Activated naive CD8-positive, alpha-beta T cell treated with anti-CD3 and anti-CD28 coated beads, Interleukin-2, amount 10 ng/mL, durations not matched to agents 7 days and 5 days (primary cell): ENCODE results near the gene MAPK1. TPM values are rescaled to one million over a fixed set of nuclear protein-coding genes. Genes with fewer than 3 reads are reported as not detected.
"Not testable (repeated sequence)": the region's sequence is repeated elsewhere in the genome, so short reads cannot be mapped to it uniquely, and the experiment has no call there.

ENCODE experiments used
- ATAC-seq: fragments of 150-1000 bp; cut with Tn5 transposase; one replicate; pipeline ENCODE4 v1.10.0; 2021; ENCODE audit warnings: low read depth, moderate library complexity
- POLR2A ChIA-PET: fragments of 350-600 bp; sonication (Branson Sonifier 250); formaldehyde crosslinking; loops from one replicate; lab custom pipeline; 2021; ENCODE audit warnings: antibody characterized with exemption; lab: Charles Lee
- DNase-seq: peaks from one replicate; pipeline ENCODE4 v3.0.0; 2021
- H3K27ac Mint-ChIP-seq: one replicate; pipeline ENCODE4 v1.8.0; 2022; ENCODE audit warnings: mild to moderate bottlenecking, mixed read lengths
- H3K27me3 Mint-ChIP-seq: one replicate; pipeline ENCODE4 v1.8.0; 2022; ENCODE audit warnings: mild to moderate bottlenecking, moderate library complexity, mixed read lengths
- H3K36me3 Mint-ChIP-seq: one replicate; pipeline ENCODE4 v1.8.0; 2021; ENCODE audit warnings: mild to moderate bottlenecking, mixed read lengths
- H3K4me1 Mint-ChIP-seq: one replicate; pipeline ENCODE4 v1.8.0; 2021; ENCODE audit warnings: mixed read lengths
- H3K4me3 Mint-ChIP-seq: one replicate; pipeline ENCODE4 v1.8.0; 2022; ENCODE audit warnings: mild to moderate bottlenecking, moderate library complexity, mixed read lengths
- H3K9me3 Mint-ChIP-seq: one replicate; pipeline ENCODE4 v1.8.0; 2021; ENCODE audit warnings: mixed read lengths
- total RNA-seq, 2 experiments: library from RNA; stranded (reverse); gene quantifications; one replicate each; pipeline ENCODE4 v1.2.3, GENCODE V29; 2021

Gene MAPK1
- total RNA-seq, 2 experiments from 2014 or later: 126 to 131 TPM

- ATAC-seq (peak; percentile 97), DNase-seq (peak; percentile 99)
- peaks cover 20% of the 10 kb centered on the region for H3K4me1 Mint-ChIP-seq
- peak within 1 kb of the TSS; percentile 89 for H3K4me3 Mint-ChIP-seq
- H3K36me3 Mint-ChIP-seq: no peaks in the 10 kb centered on the region
- no peaks in the 10 kb centered on the region for H3K9me3 Mint-ChIP-seq
- H3K27ac Mint-ChIP-seq: peak within 1 kb of the TSS; percentile 84
- POLR2A ChIA-PET: interaction anchor here (0.6 to 2.2 kb wide), 16 partner anchors 9 to 247 kb away, joined by 3 to 8 read pairs (median 4); partner anchors contain the start of genes PPIL2 and TOP3B
- H3K27me3 Mint-ChIP-seq: peaks cover 42% of the 10 kb centered on the region
Observed at GRCh38 chr22:21735200-21736083, 132.0 kb downstream of the MAPK1 start, which contains the start of gene YPEL1. Gene YPEL1 (minus strand): TSS chr22:21735794. CDS start chr22:21710744, 25,050 bp downstream.

- POLR2A ChIA-PET: interaction anchor here (0.7 to 2.2 kb wide), 6 partner anchors 28 to 203 kb away, joined by 3 to 7 read pairs (median 4); partner anchors contain the start of gene PPIL2
- DNase-seq (no peak), ATAC-seq (no peak)
- peaks cover 35% of the 10 kb centered on the region for H3K27me3 Mint-ChIP-seq
- peaks cover 20% of the 10 kb centered on the region for H3K4me1 Mint-ChIP-seq
- H3K4me3 Mint-ChIP-seq: peak overlapping the region; percentile 89
- peak overlapping the region; percentile 84 for H3K27ac Mint-ChIP-seq
- H3K36me3 Mint-ChIP-seq: no peaks in the 10 kb centered on the region
- no peaks in the 10 kb centered on the region for H3K9me3 Mint-ChIP-seq
Observed at GRCh38 chr22:21734540-21735199, 132.8 kb downstream of the MAPK1 start.

- Mint-ChIP-seq H3K4me3 (no peak overlapping the region), H3K4me1 (peaks cover 22% of the 10 kb centered on the region), H3K27ac (no peak overlapping the region), H3K36me3 (no peaks in the 10 kb centered on the region), H3K9me3 (no peaks in the 10 kb centered on the region), H3K27me3 (peaks cover 16% of the 10 kb centered on the region)
- ATAC-seq: no peak
- DNase-seq: no peak
- POLR2A ChIA-PET: no interaction called here
Observed at GRCh38 chr22:21731503-21731902, 135.9 kb downstream of the MAPK1 start.

- Mint-ChIP-seq H3K4me1 (peaks cover 22% of the 10 kb centered on the region), H3K27ac (no peak overlapping the region), H3K36me3 (no peaks in the 10 kb centered on the region), H3K9me3 (no peaks in the 10 kb centered on the region), H3K27me3 (peaks cover 16% of the 10 kb centered on the region), H3K4me3 (no peak overlapping the region)
- ATAC-seq: no peak
- POLR2A ChIA-PET: no interaction called here
- DNase-seq: no peak
Observed at GRCh38 chr22:21730535-21731308, 136.7 kb downstream of the MAPK1 start.

GRCh38 chr22:21729184-21729583, 138.3 kb downstream of the MAPK1 start:
- ATAC-seq, H3K27ac Mint-ChIP-seq, H3K36me3 Mint-ChIP-seq, DNase-seq, H3K9me3 Mint-ChIP-seq, H3K4me3 Mint-ChIP-seq, POLR2A ChIA-PET: not testable (repeated sequence)
- H3K4me1 Mint-ChIP-seq: peaks cover 13% of the 10 kb centered on the region
- H3K27me3 Mint-ChIP-seq: peaks cover 16% of the 10 kb centered on the region

GRCh38 chr22:21728270-21728669, 139.2 kb downstream of the MAPK1 start:
- POLR2A ChIA-PET: interaction anchor here (0.6 kb wide), 1 partner anchor 91 kb away, joined by 3 read pairs; no protein-coding TSS in a partner anchor
- no peak overlapping the region for H3K27ac Mint-ChIP-seq
- ATAC-seq (no peak), DNase-seq (no peak)
- H3K9me3 Mint-ChIP-seq: no peaks in the 10 kb centered on the region
- H3K4me1 Mint-ChIP-seq: peaks cover 6% of the 10 kb centered on the region
- H3K27me3 Mint-ChIP-seq: peaks cover 7% of the 10 kb centered on the region
- no peaks in the 10 kb centered on the region for H3K36me3 Mint-ChIP-seq
- H3K4me3 Mint-ChIP-seq: no peak overlapping the region

GRCh38 chr22:21727768-21728167, 139.7 kb downstream of the MAPK1 start:
- POLR2A ChIA-PET: no interaction called here
- H3K4me3 Mint-ChIP-seq: no peak overlapping the region
- peaks cover 5% of the 10 kb centered on the region for H3K27me3 Mint-ChIP-seq
- H3K27ac Mint-ChIP-seq: no peak overlapping the region
- no peak for ATAC-seq
- H3K4me1 Mint-ChIP-seq: peaks cover 6% of the 10 kb centered on the region
- no peaks in the 10 kb centered on the region for H3K9me3 Mint-ChIP-seq
- no peak for DNase-seq
- H3K36me3 Mint-ChIP-seq: no peaks in the 10 kb centered on the region

GRCh38 chr22:21727159-21727558, 140.3 kb downstream of the MAPK1 start:
- ATAC-seq: no peak
- H3K27me3 Mint-ChIP-seq: peaks cover 5% of the 10 kb centered on the region
- no peaks in the 10 kb centered on the region for H3K36me3 Mint-ChIP-seq
- H3K4me1 Mint-ChIP-seq: peaks cover 6% of the 10 kb centered on the region
- no peak overlapping the region for H3K27ac Mint-ChIP-seq
- H3K9me3 Mint-ChIP-seq: no peaks in the 10 kb centered on the region
- DNase-seq: no peak
- POLR2A ChIA-PET: interaction anchor here (1.3 kb wide), 1 partner anchor 9 kb away, joined by 4 read pairs; the partner anchor contains the start of gene YPEL1
- no peak overlapping the region for H3K4me3 Mint-ChIP-seq

GRCh38 chr22:21726650-21727049, 140.8 kb downstream of the MAPK1 start:
- no peak overlapping the region for H3K27ac Mint-ChIP-seq
- peak; percentile 43 for DNase-seq
- H3K4me3 Mint-ChIP-seq: no peak overlapping the region
- peaks cover 5% of the 10 kb centered on the region for H3K27me3 Mint-ChIP-seq
- H3K9me3 Mint-ChIP-seq: no peaks in the 10 kb centered on the region
- no peaks in the 10 kb centered on the region for H3K36me3 Mint-ChIP-seq
- POLR2A ChIA-PET: interaction anchor here (0.5 to 1.3 kb wide), 2 partner anchors 9 to 1043 kb away, joined by 4 to 5 read pairs; partner anchors contain the start of gene YPEL1
- ATAC-seq: peak; percentile 97
- H3K4me1 Mint-ChIP-seq: peaks cover 6% of the 10 kb centered on the region

- peaks cover 6% of the 10 kb centered on the region for H3K4me1 Mint-ChIP-seq
- H3K9me3 Mint-ChIP-seq: no peaks in the 10 kb centered on the region
- H3K4me3 Mint-ChIP-seq: no peak overlapping the region
- POLR2A ChIA-PET: interaction anchor here (0.5 to 1.3 kb wide), 2 partner anchors 10 to 1043 kb away, joined by 4 to 5 read pairs; partner anchors contain the start of gene YPEL1
- no peak for ATAC-seq
- no peak for DNase-seq
- H3K36me3 Mint-ChIP-seq: no peaks in the 10 kb centered on the region
- H3K27me3 Mint-ChIP-seq: no peaks in the 10 kb centered on the region
- H3K27ac Mint-ChIP-seq: no peak overlapping the region
Observed at GRCh38 chr22:21725956-21726649, 141.3 kb downstream of the MAPK1 start.

- not testable (repeated sequence) for ATAC-seq, H3K9me3 Mint-ChIP-seq, H3K36me3 Mint-ChIP-seq, H3K27me3 Mint-ChIP-seq, H3K4me3 Mint-ChIP-seq, H3K4me1 Mint-ChIP-seq, H3K27ac Mint-ChIP-seq, DNase-seq
- POLR2A ChIA-PET: interaction anchor here (0.6 kb wide), 1 partner anchor 18 kb away, joined by 3 read pairs; no protein-coding TSS in a partner anchor
Observed at GRCh38 chr22:21724496-21724895, 142.9 kb downstream of the MAPK1 start.

- DNase-seq, H3K27me3 Mint-ChIP-seq, H3K27ac Mint-ChIP-seq, H3K4me1 Mint-ChIP-seq, POLR2A ChIA-PET, H3K9me3 Mint-ChIP-seq, ATAC-seq, H3K36me3 Mint-ChIP-seq, H3K4me3 Mint-ChIP-seq: not testable (repeated sequence)
Observed at GRCh38 chr22:21721195-21721852, 146.1 kb downstream of the MAPK1 start.
